Activated T-helper 1 cell treated with anti-CD3 and anti-CD28 coated beads, Interleukin-12 subunit alpha, Interleukin-12 subunit beta, Interleukin-2, Interleukin-4 antibody, amounts not matched to agents 30 ng/mL and 10 ng/mL and 1 ng/mL, durations not matched to agents 14 hours and 24 hours and 36 hours (primary cell): ENCODE results near the gene SERTM1. TPM values are rescaled to one million over a fixed set of nuclear protein-coding genes. Genes with fewer than 3 reads are reported as not detected.

Experiments
- DNase-seq: peaks from one replicate; pipeline ENCODE4 v3.0.0; 2021; ENCODE audit warnings: low spot score
- H3K27ac Mint-ChIP-seq: one replicate; pipeline ENCODE4 v1.8.0; 2021; ENCODE audit warnings: mild to moderate bottlenecking, mixed read lengths
- H3K27me3 Mint-ChIP-seq: one replicate; pipeline ENCODE4 v1.8.0; 2022; ENCODE audit warnings: mild to moderate bottlenecking, moderate library complexity, mixed read lengths; ENCODE audit not compliant: insufficient read depth
- H3K36me3 Mint-ChIP-seq: one replicate; pipeline ENCODE4 v1.8.0; 2021; ENCODE audit warnings: low read depth, mixed read lengths
- H3K4me1 Mint-ChIP-seq: one replicate; pipeline ENCODE4 v1.8.0; 2021; ENCODE audit warnings: low read depth, mixed read lengths
- H3K4me3 Mint-ChIP-seq: one replicate; pipeline ENCODE4 v1.8.0; 2021; ENCODE audit warnings: mild to moderate bottlenecking, moderate library complexity, mixed read lengths
- H3K9me3 Mint-ChIP-seq: one replicate; pipeline ENCODE4 v1.8.0; 2021; ENCODE audit warnings: mixed read lengths
- intact Hi-C: fragments of 100-400 bp; cut with micrococcal nuclease; formaldehyde crosslinking; loops from one replicate; pipeline ENCODE4 v1.15.1; 2024
- total RNA-seq: library from RNA; stranded (reverse); gene quantifications from 2 replicates; pipeline ENCODE4 v1.2.3, GENCODE V29; 2022

Gene SERTM1
- total RNA-seq, 1 donor from 2014 or later = not detected

GRCh38 chr13:36680913-36681312, 7.1 kb downstream of the SERTM1 start:
- no peak for DNase-seq
- Mint-ChIP-seq H3K9me3 (no peaks in the 10 kb centered on the region), H3K27me3 (peaks cover 3% of the 10 kb centered on the region), H3K4me3 (no peak overlapping the region), H3K36me3 (no peaks in the 10 kb centered on the region), H3K4me1 (no peaks in the 10 kb centered on the region), H3K27ac (no peak overlapping the region)
- intact Hi-C loops = no loop called here

GRCh38 chr13:36681894-36682624, 8.2 kb downstream of the SERTM1 start:
- Mint-ChIP-seq H3K4me1 (no peaks in the 10 kb centered on the region), H3K27ac (no peak overlapping the region), H3K27me3 (no peaks in the 10 kb centered on the region), H3K9me3 (no peaks in the 10 kb centered on the region), H3K36me3 (no peaks in the 10 kb centered on the region), H3K4me3 (no peak overlapping the region)
- intact Hi-C loops = no loop called here
- DNase-seq = no peak

GRCh38 chr13:36683701-36684100, 9.9 kb downstream of the SERTM1 start:
- intact Hi-C loops = no loop called here
- H3K27me3 Mint-ChIP-seq = no peaks in the 10 kb centered on the region
- DNase-seq = no peak
- no peaks in the 10 kb centered on the region for H3K4me1 Mint-ChIP-seq
- H3K9me3 Mint-ChIP-seq = no peaks in the 10 kb centered on the region
- no peak overlapping the region for H3K27ac Mint-ChIP-seq
- no peak overlapping the region for H3K4me3 Mint-ChIP-seq
- H3K36me3 Mint-ChIP-seq = no peaks in the 10 kb centered on the region

- no peaks in the 10 kb centered on the region for H3K4me1 Mint-ChIP-seq
- no peaks in the 10 kb centered on the region for H3K9me3 Mint-ChIP-seq
- DNase-seq = no peak
- no peak overlapping the region for H3K4me3 Mint-ChIP-seq
- H3K27me3 Mint-ChIP-seq = no peaks in the 10 kb centered on the region
- H3K36me3 Mint-ChIP-seq = no peaks in the 10 kb centered on the region
- intact Hi-C loops = no loop called here
- H3K27ac Mint-ChIP-seq = no peak overlapping the region
These were observed 12.1 kb downstream of the SERTM1 start for GRCh38 chr13:36685927-36686326.

GRCh38 chr13:36696410-36697010, 22.7 kb downstream of the SERTM1 start:
- H3K4me3 Mint-ChIP-seq = no peak overlapping the region
- no peaks in the 10 kb centered on the region for H3K4me1 Mint-ChIP-seq
- no peaks in the 10 kb centered on the region for H3K36me3 Mint-ChIP-seq
- intact Hi-C loops = no loop called here
- H3K27ac Mint-ChIP-seq = no peak overlapping the region
- no peak for DNase-seq
- H3K27me3 Mint-ChIP-seq = no peaks in the 10 kb centered on the region
- H3K9me3 Mint-ChIP-seq = no peaks in the 10 kb centered on the region

- H3K9me3 Mint-ChIP-seq = no peaks in the 10 kb centered on the region
- H3K36me3 Mint-ChIP-seq = no peaks in the 10 kb centered on the region
- no peaks in the 10 kb centered on the region for H3K27me3 Mint-ChIP-seq
- no peak overlapping the region for H3K4me3 Mint-ChIP-seq
- intact Hi-C loops = no loop called here
- H3K4me1 Mint-ChIP-seq = no peaks in the 10 kb centered on the region
- no peak overlapping the region for H3K27ac Mint-ChIP-seq
- no peak for DNase-seq
These were observed 26.4 kb downstream of the SERTM1 start for GRCh38 chr13:36700170-36700569.

- no peaks in the 10 kb centered on the region for H3K9me3 Mint-ChIP-seq
- no peak overlapping the region for H3K4me3 Mint-ChIP-seq
- intact Hi-C loops = no loop called here
- H3K27me3 Mint-ChIP-seq = no peaks in the 10 kb centered on the region
- DNase-seq = no peak
- no peaks in the 10 kb centered on the region for H3K36me3 Mint-ChIP-seq
- H3K27ac Mint-ChIP-seq = no peak overlapping the region
- H3K4me1 Mint-ChIP-seq = no peaks in the 10 kb centered on the region
These were observed 32.9 kb downstream of the SERTM1 start for GRCh38 chr13:36706755-36707154.

- intact Hi-C loops = no loop called here
- Mint-ChIP-seq H3K9me3 (no peaks in the 10 kb centered on the region), H3K36me3 (no peaks in the 10 kb centered on the region), H3K27ac (no peak overlapping the region), H3K4me1 (no peaks in the 10 kb centered on the region), H3K27me3 (no peaks in the 10 kb centered on the region), H3K4me3 (no peak overlapping the region)
- no peak for DNase-seq
These were observed 35.5 kb downstream of the SERTM1 start for GRCh38 chr13:36709136-36709890.

GRCh38 chr13:36710396-36710795, 36.6 kb downstream of the SERTM1 start:
- Mint-ChIP-seq H3K36me3 (no peaks in the 10 kb centered on the region), H3K9me3 (no peaks in the 10 kb centered on the region), H3K4me1 (no peaks in the 10 kb centered on the region), H3K27ac (no peak overlapping the region), H3K27me3 (no peaks in the 10 kb centered on the region), H3K4me3 (no peak overlapping the region)
- intact Hi-C loops = no loop called here
- DNase-seq = no peak

GRCh38 chr13:36712290-36712689, 38.5 kb downstream of the SERTM1 start:
- Mint-ChIP-seq H3K27ac (no peak overlapping the region), H3K27me3 (no peaks in the 10 kb centered on the region), H3K9me3 (no peaks in the 10 kb centered on the region), H3K4me1 (no peaks in the 10 kb centered on the region), H3K36me3 (no peaks in the 10 kb centered on the region), H3K4me3 (no peak overlapping the region)
- no peak for DNase-seq
- intact Hi-C loops = no loop called here

GRCh38 chr13:36712770-36713169, 39.0 kb downstream of the SERTM1 start:
- Mint-ChIP-seq H3K4me1 (no peaks in the 10 kb centered on the region), H3K27ac (no peak overlapping the region), H3K4me3 (no peak overlapping the region), H3K9me3 (no peaks in the 10 kb centered on the region), H3K27me3 (no peaks in the 10 kb centered on the region), H3K36me3 (no peaks in the 10 kb centered on the region)
- intact Hi-C loops = no loop called here
- no peak for DNase-seq

GRCh38 chr13:36713887-36714286, 40.1 kb downstream of the SERTM1 start:
- no peak for DNase-seq
- no peak overlapping the region for H3K27ac Mint-ChIP-seq
- no peaks in the 10 kb centered on the region for H3K4me1 Mint-ChIP-seq
- no peak overlapping the region for H3K4me3 Mint-ChIP-seq
- intact Hi-C loops = no loop called here
- H3K27me3 Mint-ChIP-seq = no peaks in the 10 kb centered on the region
- H3K9me3 Mint-ChIP-seq = no peaks in the 10 kb centered on the region
- H3K36me3 Mint-ChIP-seq = no peaks in the 10 kb centered on the region

- no peak overlapping the region for H3K4me3 Mint-ChIP-seq
- H3K9me3 Mint-ChIP-seq = no peaks in the 10 kb centered on the region
- no peaks in the 10 kb centered on the region for H3K4me1 Mint-ChIP-seq
- peaks cover under 1% of the 10 kb centered on the region for H3K27me3 Mint-ChIP-seq
- intact Hi-C loops = no loop called here
- H3K27ac Mint-ChIP-seq = no peak overlapping the region
- no peaks in the 10 kb centered on the region for H3K36me3 Mint-ChIP-seq
- DNase-seq = no peak
These were observed 42.0 kb downstream of the SERTM1 start for GRCh38 chr13:36715841-36716240.
